HG03571 (cell line): ENCODE results near the gene CARD11.

ENCODE experiments used
- ATAC-seq: cut with Tn5 transposase; IDR thresholded peaks from one replicate; pipeline ENCODE4 v1.9.1; 2021; ENCODE audit not compliant: unreplicated experiment

Gene CARD11

DNA sequence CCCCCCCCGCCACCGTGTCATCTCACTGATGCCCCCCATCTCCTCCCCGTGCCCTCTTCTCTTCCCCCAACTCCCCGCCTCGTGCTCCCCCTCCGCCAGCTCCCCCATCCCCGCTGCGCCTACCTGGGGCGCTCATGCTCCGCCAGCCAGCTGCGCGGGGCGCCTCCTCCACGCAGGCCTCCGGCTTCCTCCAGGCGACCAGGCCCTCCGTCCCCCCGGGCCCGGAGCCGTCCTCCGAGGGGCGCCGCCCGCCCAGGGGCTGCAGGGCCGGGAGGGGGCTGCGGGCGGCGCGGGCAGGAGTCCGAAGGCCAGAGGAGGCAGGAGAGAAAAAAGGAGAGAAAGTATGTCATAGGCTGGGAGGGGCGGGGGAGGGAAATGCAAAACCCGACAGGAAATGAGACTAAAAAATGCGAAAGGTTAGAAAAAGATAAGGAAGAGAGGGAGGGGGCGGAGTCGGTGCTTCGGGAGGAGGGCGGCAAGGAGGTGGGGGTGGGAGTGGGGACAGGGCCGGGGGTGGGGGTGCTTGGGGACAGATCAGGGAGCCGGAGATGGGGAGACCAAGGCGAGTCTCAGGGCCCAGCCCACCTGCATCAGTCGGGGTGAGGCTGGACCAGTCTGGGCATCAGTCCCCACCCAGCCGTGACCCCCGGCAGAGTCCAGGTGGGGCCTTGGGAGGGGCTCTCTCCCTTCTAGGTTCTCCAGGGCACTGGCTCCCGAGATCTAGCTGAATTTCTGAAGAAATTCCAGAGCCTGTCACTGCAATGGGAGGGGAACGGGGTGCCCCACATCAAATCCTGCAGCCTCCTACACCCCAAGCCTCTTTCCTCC lies at the start of gene CARD11:
Gene CARD11, minus strand, starts transcription at position 324 of the 828 bp plus-strand sequence. CDS start 85,361 bp downstream, outside the sequence.
- ATAC-seq = peak; percentile 23

DNA sequence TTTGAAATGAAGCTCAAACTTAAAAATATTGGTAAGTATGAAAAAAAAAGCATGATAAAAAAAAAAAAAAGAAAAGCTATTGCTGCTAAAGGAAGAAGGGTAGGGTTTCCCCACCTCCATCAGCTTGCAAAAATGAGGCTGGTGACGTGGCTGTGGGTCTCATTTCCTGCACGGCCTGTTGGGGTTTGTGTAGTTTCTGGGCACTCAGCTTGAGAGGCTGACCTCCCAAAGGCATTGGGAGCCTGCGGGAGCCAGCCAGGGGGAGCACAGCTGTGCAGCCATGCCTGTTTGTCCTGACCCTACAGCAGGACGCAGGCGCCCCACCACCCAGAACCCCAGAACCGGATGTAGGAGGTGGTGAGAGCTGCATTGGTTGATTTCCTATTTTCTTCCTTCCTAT lies 48.8 kb upstream of the CARD11 start:
- no peak for ATAC-seq

DNA sequence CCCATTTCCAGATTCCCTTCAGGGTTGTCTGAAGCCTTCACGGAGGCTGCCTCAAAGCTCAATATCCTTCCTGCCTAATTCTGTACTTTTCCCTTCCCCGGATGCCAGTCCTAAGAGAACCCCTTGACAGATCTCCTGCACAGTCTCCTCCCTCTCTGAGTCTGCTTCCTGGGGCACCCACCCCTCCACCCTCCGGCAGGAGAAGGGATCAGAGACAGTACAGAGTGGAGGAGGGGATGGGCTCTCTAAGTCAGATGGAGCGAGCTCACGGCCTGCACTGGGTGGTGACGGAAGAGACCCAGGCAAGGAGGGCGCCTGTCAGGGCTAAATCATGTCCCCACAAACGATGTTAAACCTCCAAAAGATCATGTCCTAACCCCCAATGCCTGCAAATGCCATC lies 48.0 kb upstream of the CARD11 start:
- no peak for ATAC-seq

DNA sequence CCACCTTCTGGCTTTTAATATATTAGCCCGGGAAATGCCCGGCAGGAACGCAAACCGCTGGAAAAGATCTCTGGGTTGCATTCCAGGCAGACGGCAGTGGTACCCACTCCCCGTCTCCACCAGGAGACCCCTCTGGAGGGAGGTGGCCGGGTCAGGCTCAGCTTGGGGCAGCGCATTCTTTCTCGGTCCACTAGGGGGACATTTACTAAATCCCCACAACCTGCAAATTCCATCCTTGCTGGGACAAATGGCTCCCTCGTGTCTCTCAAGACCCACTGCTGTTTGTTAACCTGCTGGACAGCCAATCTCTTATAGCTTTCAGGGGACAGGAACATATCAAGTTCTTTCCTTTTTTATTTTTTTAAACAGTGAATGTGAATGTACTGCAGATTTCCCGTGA lies 45.8 kb upstream of the CARD11 start:
- no peak for ATAC-seq

DNA sequence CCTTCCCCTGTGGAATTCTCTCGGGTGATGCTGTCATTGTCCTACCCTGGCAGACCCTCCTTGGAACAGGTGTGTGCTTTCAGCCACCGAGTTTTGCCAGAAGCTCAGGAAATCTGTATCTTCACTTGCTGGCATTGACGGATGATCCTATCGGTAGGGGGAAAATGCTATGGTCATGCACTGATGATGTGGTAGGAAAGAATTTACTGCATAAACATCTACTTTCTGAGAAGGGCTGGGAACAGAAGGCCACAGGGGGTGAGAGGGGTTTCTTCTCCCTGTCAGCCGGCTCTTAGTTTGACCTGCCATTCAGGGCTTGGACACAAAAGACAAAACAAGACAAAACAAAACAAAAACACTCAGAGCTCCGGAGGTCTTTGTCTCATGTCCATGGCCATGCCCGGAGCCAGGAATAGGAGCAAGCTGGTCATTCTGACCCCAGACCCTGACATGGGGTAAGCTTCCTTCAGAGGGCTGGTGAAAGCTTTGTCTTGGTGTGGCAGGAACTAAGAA lies 43.6 kb upstream of the CARD11 start:
- ATAC-seq = no peak

DNA sequence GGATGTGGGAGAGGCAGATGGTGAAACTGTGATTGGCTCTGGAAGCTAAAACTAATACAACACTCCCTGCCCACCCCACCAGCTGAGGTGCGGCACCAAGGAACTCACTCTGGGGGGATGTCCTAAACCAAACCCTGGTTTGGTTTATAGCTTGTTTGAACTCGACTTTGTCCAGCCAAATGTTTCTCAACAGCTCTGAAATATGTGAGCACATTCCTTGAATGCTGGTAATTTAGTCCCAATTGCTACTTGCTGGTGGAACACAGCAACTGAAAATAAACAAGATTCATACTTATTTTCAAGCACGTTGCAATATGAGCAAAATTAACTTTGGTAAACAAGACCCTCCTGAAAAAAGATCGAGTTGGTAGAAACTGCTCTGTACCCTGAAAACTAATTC lies 39.7 kb upstream of the CARD11 start:
- ATAC-seq = no peak

DNA sequence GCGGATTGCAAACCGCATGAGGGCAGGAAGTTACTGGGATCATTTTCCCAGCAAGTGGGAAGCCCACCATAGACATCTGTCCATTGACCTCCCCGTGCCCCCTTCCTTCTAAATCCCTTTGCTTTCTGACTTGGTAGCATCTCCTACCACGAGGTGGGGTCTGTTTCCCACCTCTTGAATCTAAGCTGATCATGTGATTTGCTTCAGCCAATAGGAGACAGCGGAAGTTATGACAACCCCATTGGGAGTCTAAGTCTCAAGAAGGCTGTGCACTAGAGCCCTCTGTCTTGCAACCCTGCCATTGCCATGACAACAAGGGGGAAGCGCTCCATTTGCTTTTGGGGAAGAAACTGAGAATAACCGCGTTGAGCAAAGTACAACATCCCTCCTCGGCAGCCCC lies 39.2 kb upstream of the CARD11 start:
- no peak for ATAC-seq

DNA sequence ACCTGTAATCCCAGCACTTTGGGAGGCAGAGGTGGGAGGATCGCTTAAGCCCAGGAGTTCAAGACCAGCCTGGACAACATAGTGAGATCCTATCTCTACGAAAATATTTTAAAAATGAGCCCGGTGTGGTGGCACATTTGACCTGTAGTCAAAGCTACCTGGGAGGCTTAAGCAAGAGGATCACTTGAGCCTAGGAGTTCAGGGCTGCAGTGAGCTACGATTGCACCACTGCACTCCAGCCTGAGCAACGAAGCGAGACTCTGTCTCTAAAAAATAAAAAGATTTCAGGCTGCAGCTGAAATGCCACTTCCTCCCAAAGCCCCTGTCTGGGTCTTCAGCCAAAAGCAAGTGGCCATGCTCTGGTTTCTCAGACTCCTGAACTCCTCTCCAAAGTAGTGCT lies 38.7 kb upstream of the CARD11 start:
- ATAC-seq = no peak

DNA sequence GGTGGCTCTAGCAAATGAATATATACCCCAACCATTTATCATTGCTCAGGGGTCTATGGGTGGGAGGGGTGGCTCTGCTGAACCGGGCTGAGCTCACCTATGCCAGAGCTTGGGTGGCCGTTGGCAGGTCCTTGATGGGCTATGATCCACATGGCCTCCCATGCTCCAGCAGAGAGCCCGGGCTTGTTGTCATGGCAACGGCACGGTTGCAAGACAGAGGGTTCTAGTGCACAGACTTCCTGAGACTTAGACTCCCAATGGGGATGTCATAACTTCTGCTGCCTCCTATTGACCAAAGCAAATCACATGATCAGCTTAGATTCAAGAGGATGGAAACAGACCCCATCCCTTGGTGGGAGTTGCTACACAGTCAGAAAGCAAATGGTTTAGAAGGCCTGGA lies 36.4 kb upstream of the CARD11 start:
- ATAC-seq = no peak

DNA sequence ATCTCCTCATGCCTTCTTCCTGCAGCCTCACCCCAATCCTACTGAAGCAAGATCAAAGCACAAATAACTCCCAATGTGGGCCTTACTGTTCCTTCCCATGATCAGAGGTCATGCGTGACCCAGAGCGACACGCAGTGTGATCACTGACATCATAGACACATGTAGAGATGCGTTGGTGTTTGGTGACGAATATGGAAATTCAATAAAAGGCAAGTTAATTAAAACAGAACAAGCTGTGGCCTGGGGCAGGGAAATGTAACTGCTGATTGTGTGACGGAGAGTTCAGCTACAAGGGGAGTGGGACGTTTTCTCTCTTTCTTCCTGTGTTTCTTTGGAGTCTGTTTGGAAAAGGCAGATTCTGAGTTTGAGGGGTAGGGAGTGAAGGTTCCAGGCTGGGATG lies 34.8 kb upstream of the CARD11 start:
- no peak for ATAC-seq

DNA sequence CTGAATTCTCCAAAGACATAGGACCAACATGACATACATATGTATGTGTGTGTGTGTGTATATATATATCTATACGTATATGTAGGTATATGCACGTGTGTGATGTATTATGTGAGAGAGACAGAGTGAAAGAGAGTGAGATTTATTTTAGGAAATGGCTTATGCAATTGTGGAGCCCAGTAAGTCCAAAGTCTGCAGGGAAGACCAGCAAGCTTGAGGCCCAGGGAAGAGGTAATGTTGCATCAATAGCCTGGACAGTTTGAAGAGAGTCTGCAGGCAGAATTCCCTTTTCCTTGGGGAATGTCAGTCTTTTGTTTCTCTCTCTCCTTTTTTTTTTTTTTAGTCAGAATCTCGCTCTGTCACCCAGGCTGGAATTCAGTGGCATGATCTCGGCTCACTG lies 33.0 kb upstream of the CARD11 start:
- no peak for ATAC-seq

DNA sequence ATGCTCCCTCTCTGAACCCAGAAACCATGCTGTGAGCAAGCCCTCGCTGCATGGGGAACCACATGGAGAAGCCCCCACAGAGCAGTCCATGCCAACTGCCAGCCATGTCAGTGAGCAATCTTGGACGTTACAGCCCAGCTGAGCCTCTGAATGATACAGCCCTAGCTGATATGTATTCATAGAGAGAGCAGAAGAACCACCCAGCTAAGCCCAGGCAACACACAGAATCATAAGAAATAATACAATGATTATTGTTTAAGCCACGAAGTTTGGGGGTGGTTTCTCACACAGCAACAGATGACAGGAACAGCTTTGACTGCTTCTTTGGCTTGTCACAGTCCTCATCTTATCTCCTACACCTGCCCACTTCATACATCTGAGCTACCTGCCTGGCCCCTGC lies 32.5 kb upstream of the CARD11 start:
- ATAC-seq = no peak

DNA sequence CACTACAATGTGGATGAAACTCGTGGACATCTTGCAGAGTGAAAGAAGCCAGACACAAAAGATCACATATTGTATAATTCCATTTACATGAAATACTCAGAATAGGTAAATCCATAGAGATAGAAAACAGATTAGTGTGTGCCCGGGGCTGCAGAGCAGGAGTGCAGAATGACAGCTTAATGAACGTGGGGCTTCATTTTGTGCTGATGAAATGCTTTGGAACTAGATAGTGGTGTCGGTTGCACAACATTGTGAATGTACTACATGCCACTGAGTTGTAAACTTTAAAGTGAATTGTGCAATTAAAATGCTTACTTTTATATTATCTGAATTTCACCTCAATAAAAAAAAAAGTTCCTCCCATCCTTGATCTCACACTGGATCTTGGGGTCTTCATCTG lies 31.8 kb upstream of the CARD11 start:
- ATAC-seq = no peak

DNA sequence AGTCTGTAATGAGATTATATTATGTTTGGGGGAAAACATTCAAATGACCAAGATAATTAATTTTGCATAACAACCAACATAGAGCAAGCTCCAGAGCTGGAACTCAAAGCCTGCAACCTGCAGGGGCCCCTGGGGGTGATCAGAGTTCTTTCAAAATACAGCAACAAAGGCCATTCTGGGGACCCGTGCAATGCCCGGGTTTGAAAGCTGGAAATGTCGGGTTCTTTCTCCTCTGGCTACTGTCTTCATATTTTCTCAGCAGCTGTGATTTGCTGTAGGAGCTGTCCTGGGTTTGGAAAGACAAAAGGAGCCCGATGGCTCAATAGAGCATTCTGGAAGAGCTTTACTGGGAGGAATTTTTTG lies 30.8 kb upstream of the CARD11 start:
- ATAC-seq = no peak

DNA sequence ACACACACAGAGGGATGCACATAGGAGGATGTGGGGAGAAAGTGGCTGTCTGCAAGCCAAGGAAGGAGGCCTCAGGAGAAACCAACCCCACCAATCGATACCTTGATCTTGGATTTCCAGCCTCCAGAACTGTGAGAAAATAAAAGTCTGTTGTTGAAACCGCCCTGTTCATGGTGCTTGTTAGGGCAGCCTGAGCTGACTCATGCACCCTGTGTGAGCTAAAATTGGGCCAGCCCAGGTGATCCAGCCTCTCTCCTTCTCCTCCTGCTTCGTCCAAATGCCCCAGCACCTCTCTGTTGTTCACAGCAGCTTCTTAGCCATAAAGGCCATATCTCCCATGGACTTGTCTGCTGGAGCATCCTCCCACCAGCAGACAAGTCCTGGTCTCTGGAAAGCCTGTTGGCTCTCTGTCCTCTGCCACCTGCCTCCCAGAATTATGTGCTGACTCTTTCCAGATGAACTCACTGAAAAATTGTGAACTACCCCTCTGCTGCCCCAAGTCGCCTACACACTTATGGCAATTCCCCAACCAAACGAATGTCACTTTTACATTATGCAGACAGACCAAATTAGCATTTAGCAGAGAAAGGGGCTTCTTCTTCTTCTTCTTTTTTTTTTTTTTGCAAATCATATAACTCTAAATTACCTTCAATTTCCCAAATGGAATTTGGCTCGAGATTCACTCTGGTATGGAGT lies 30.2 kb upstream of the CARD11 start:
- no peak for ATAC-seq

DNA sequence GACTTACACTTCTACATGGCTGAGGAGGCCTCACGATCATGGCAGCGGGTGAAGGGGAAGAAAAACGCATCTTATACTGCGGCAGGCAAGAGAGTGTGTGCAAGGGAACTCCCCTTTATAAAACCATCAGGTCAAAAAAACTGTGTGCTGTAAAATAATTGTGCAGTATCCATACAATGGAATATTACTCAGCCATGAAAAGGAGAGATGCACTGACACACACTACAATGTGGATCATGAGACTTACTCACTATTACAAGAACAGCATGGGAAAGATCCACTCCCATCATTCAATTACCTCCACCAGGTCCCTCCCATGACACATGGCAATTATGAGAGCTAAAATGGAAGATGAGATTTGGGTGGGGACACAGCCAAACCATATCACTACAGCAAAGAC lies 27.2 kb upstream of the CARD11 start:
- ATAC-seq = no peak

DNA sequence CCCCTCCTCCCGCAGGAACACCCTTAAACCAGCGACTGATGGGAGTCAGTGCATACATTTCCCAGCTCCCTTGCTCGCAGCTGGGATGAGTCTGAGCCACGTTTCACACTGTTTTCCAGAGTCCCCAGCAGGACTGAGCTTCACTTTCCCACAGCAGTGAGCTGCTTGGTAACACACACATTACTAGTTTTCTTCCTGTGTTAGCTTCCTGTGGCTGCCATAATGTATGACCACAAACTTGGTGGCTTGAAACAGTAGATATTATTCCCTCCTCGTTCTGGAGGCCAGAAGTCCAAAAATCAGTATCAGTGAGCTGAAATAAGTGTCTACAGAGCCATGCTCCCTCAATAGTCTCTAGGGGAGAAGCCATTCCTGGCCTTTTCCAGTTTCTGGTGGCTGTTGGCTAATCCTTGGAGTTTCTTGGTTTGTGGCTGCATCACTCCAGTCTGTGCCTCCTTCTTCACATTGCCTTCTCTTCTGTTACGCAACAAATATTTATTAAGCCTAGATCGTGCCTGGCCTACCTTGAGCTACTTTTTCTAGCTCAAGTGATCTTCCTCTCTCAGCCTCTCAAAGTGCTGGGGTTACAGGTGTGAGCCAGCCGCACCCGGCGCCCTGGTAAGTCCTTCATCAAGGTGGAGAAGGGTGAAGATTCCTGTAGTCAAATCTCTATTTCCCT lies 26.2 kb upstream of the CARD11 start:
- ATAC-seq = no peak

DNA sequence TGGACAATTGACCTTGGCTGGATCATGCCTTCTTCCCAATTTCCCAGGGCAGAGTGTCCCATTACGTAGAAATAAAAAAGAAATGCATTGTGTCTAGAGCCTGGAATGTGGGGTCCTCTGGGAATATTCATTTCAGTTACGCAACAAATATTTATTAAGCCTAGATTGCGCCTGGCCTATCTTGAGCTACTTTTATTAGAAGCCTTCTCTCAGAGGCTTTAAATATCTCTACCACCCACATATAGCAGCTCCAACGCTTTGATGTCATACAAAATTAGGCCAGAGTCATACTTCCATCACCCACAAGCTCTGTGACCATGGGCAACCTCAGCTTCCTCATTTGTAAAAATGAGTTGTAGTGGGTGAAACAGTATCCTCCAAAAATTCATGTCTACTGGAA lies 24.9 kb upstream of the CARD11 start:
- ATAC-seq = no peak

DNA sequence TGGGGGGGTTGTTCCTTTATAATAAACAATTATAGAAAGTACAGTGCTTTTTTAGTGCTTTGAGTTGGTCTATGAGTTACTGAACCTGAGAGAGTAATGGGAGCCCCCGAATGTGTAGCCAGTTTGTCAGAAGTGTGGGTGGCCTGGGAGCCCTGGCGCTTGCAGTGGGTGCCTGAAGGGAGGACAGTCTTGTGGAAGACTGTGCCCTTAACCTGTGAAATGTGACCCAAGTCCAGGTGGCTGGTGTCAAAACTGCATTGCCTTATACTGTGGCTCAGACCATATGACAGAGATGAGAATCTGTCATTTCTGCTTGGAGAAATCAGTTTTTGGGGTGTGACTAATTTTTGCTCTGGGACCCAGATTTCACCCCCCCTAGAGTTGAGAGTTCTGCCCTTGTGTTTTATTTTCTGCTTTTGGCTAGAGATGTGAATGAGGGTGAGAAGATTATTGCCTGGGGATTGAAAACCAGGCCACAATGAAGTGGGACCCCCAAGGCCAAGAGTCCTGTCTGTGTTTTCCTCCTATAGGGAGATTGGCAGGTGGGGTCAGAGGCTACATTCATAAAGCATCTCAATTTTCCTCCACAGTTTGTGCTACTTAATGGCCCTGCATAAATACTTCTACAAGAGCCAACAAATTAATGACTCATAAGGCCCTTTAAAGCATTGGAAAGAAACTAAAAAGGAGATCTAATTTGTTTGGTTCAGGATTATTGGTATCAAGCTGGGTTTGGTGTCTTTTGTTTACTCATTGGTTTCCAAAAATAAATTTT lies 24.1 kb upstream of the CARD11 start:
- ATAC-seq = no peak

DNA sequence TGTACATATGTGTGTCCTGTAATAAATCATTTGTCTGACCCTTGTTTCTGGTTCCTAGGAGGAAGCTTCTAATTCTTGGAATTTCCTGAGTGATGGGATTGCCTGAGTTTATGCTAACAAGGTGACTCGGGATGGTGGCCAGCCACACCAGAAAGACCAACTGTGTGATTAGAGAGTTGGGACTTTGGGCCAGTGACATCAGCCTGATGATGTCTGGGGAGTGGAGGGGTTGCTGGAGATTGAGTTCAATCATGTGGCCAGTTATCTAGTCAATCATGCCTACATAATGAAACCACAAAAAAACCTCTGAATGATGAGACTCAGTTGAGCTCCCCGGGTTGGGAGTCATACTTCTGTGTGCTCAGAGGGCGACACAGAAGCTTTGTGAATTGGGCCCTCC lies 23.5 kb upstream of the CARD11 start:
- ATAC-seq = no peak

DNA sequence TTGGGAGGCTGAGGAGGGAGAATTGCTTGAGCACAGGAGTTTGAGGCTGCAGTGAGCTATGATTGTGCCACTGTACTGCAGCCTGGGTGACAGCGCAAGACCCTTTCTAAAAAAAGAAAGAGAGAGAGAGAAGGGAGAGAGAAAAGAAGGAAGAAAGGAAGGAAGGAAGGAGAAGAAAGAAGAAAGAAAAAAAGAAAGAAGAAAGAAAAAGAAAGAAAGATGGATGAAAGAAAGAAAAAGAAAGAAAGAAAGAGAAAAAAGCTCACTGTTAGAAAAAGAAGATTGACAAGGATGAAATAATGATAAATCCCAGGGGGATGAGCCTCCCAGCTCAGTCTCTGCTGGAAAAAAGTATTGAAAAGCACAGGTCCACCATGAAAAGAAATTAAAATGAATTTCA lies 22.8 kb upstream of the CARD11 start:
- ATAC-seq = no peak
